Esophagus muscularis mucosa (tissue), 4 donors: ENCODE measurements around the gene SCRG1.

ENCODE experiments used
- CTCF ChIP-seq, 3 experiments: fragments of 200-600 bp in 2 of 3; fragments of 450-650 bp in 1 of 3; sonication (generic) in 2 of 3; IDR thresholded peaks; one replicate each; pipeline ENCODE4 v1.5.1; 2017 to 2019; ENCODE audit warnings: antibody characterized with exemption in 3 of 3, mild to moderate bottlenecking in 2 of 3, moderate library complexity in 1 of 3
- EP300 ChIP-seq: sonication (generic); formaldehyde crosslinking; IDR thresholded peaks from one replicate; pipeline ENCODE4 v1.6.1; 2017; ENCODE audit warnings: antibody characterized with exemption
- POLR2AphosphoS5 ChIP-seq, 2 donors: sonication (generic); formaldehyde crosslinking; IDR thresholded peaks; one replicate each; pipeline ENCODE4 v1.6.1; 2017; ENCODE audit warnings: antibody characterized with exemption in 2 of 2

DNA sequence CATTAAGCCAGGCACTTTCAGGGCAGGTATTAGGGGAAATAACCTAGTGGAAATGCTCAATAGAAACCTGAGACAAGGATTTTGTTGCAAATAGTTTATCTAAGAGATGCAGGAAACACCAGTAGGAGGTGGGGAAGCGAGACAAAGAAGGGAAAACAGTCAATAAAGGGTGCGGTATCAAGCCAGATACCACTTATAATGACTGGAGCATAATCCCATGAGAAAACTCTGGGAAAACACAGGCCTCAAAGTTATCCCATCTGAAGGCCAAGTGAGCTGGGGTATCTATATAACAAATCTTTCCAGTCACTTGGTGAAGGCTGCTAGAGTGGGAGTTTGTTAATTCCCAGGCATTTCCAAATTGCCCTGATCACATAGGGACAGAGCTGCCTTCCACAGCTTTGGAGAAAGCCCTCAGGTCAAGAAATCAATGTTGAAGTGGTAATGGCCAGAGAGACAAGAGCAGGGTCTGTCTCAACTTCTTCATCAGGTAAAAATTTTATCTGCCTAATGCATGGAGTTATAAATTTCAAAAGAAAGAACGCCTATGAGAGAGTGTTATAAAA lies 55.0 kb downstream of the SCRG1 start:
- TF ChIP-seq CTCF (IDR thresholded peaks at IDR 0.05) (no peak), EP300 (no peak), POLR2AphosphoS5 (IDR thresholded peaks at IDR 0.05) (no peak)
